HepG2 (cell line): Measurements from ENCODE around the gene KRTAP10-8. TPM values are rescaled to one million over a fixed set of nuclear protein-coding genes. Genes with fewer than 3 reads are reported as not detected.

Experiments used
- HDAC2 ChIP-seq: sonication (generic); formaldehyde crosslinking; IDR thresholded peaks from 2 replicates; pipeline ENCODE4 v1.4.0; 2020; ENCODE audit warnings: missing genetic modification reagents
- KLF16 ChIP-seq, 2 experiments: sonication (generic) in 1 of 2; formaldehyde crosslinking in 1 of 2; IDR thresholded peaks; 2 replicates each; pipeline versions ENCODE4 v1.6.1 to v1.8.0; 2016 to 2023; ENCODE audit warnings: missing genetic modification reagents in 2 of 2, missing compliant biosample characterization in 1 of 2
- MTF2 ChIP-seq: sonication (generic); formaldehyde crosslinking; IDR thresholded peaks from 2 replicates; pipeline ENCODE4 v1.5.0; 2020; ENCODE audit warnings: missing genetic modification reagents, borderline replicate concordance
- PLSCR1 ChIP-seq: sonication (generic); formaldehyde crosslinking; IDR thresholded peaks from 2 replicates; pipeline ENCODE4 v1.5.0; 2020; ENCODE audit warnings: missing genetic modification reagents, mild to moderate bottlenecking, borderline replicate concordance
- POGK ChIP-seq: sonication (generic); formaldehyde crosslinking; conservative IDR thresholded peaks from 2 replicates; pipeline ENCODE4 v1.8.0; 2022; ENCODE audit warnings: mild to moderate bottlenecking, moderate library complexity, missing genetic modification reagents
- SAFB2 ChIP-seq: sonication (generic); formaldehyde crosslinking; IDR thresholded peaks from 2 replicates; pipeline ENCODE4 v1.5.1; 2020; ENCODE audit warnings: missing genetic modification reagents, low read depth, mild to moderate bottlenecking, borderline replicate concordance
- ZFAT ChIP-seq: sonication (generic); formaldehyde crosslinking; conservative IDR thresholded peaks from 2 replicates; pipeline ENCODE4 v1.8.1; 2023; ENCODE audit warnings: missing genetic modification reagents, inconsistent platforms
- ZNF740 ChIP-seq: sonication (generic); formaldehyde crosslinking; IDR thresholded peaks from 2 replicates; pipeline ENCODE4 v1.4.0; 2020; ENCODE audit warnings: missing genetic modification reagents
- polyA plus RNA-seq, 8 experiments: library from polyadenylated mRNA; depleted of rRNA in 3 of 8; stranded (reverse) in 7 of 8; unstranded in 1 of 8; fragments of >200 nt; fragmentation: Illumina TruSeq in 4 of 8; extraction: Trizol in 4 of 8; gene quantifications; 2 replicates each; pipeline versions ENCODE4 v1.2.1 to v1.2.3, GENCODE V29; 2011 to 2016; ENCODE audit warnings: low read depth in 4 of 8, missing spikeins in 1 of 8, mixed read lengths in 1 of 8; ENCODE audit not compliant: insufficient read depth in 1 of 8
- total RNA-seq, 5 experiments: library from RNA; depleted of rRNA; stranded (reverse); fragments of >200 nt; fragmentation: Illumina TruSeq; extraction: Trizol; gene quantifications; 2 replicates each; pipeline ENCODE4 v1.2.3, GENCODE V29; 2016; ENCODE audit warnings: low read depth in 1 of 5
- TF ChIP-seq, protein P1 (sequence below): sonication (generic); formaldehyde crosslinking; IDR thresholded peaks from 2 replicates; pipeline ENCODE4 v1.4.0; 2020; ENCODE audit warnings: missing genetic modification reagents
- TF ChIP-seq, protein P2 (sequence below): sonication (generic); formaldehyde crosslinking; IDR thresholded peaks from 2 replicates; pipeline ENCODE4 v1.4.0; 2020; ENCODE audit warnings: mild to moderate bottlenecking, missing genetic modification reagents
- TF ChIP-seq, protein P3 (sequence below): sonication (generic); formaldehyde crosslinking; IDR thresholded peaks from 2 replicates; pipeline ENCODE4 v1.8.1; 2023; ENCODE audit warnings: mild to moderate bottlenecking, moderate library complexity, missing genetic modification reagents

KRTAP10-8 gene
- total and polyA plus RNA-seq, 2 of the 13 experiments (the other 11 are each of a cell fraction or from before 2014, with no cell fraction given) = not detected

GRCh38 chr21:44593598-44594405 is 18.1 kb upstream of the KRTAP10-8 start (continued):
- TF ChIP-seq PLSCR1 (CRISPR knock-in tag) (no peak), ZFAT (no peak), MTF2 (no peak), SAFB2 (CRISPR knock-in tag) (no peak), ZNF740 (CRISPR knock-in tag) (peak; percentile 28; the same call in 1 of the 2 replicates), HDAC2 (peak; percentile 95), KLF16 (CRISPR knock-in tag; IDR thresholded peaks at IDR 0.05) (peak in 1 of 2 experiments; percentile 76; a peak in 1 of 4 replicates), POGK (CRISPR knock-in tag) (no peak)
- TF ChIP-seq, protein P1, sequence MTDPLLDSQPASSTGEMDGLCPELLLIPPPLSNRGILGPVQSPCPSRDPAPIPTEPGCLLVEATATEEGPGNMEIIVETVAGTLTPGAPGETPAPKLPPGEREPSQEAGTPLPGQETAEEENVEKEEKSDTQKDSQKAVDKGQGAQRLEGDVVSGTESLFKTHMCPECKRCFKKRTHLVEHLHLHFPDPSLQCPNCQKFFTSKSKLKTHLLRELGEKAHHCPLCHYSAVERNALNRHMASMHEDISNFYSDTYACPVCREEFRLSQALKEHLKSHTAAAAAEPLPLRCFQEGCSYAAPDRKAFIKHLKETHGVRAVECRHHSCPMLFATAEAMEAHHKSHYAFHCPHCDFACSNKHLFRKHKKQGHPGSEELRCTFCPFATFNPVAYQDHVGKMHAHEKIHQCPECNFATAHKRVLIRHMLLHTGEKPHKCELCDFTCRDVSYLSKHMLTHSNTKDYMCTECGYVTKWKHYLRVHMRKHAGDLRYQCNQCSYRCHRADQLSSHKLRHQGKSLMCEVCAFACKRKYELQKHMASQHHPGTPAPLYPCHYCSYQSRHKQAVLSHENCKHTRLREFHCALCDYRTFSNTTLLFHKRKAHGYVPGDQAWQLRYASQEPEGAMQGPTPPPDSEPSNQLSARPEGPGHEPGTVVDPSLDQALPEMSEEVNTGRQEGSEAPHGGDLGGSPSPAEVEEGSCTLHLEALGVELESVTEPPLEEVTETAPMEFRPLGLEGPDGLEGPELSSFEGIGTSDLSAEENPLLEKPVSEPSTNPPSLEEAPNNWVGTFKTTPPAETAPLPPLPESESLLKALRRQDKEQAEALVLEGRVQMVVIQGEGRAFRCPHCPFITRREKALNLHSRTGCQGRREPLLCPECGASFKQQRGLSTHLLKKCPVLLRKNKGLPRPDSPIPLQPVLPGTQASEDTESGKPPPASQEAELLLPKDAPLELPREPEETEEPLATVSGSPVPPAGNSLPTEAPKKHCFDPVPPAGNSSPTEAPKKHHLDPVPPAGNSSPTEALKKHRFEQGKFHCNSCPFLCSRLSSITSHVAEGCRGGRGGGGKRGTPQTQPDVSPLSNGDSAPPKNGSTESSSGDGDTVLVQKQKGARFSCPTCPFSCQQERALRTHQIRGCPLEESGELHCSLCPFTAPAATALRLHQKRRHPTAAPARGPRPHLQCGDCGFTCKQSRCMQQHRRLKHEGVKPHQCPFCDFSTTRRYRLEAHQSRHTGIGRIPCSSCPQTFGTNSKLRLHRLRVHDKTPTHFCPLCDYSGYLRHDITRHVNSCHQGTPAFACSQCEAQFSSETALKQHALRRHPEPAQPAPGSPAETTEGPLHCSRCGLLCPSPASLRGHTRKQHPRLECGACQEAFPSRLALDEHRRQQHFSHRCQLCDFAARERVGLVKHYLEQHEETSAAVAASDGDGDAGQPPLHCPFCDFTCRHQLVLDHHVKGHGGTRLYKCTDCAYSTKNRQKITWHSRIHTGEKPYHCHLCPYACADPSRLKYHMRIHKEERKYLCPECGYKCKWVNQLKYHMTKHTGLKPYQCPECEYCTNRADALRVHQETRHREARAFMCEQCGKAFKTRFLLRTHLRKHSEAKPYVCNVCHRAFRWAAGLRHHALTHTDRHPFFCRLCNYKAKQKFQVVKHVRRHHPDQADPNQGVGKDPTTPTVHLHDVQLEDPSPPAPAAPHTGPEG (CRISPR knock-in tag) = no peak
- TF ChIP-seq, protein P2, sequence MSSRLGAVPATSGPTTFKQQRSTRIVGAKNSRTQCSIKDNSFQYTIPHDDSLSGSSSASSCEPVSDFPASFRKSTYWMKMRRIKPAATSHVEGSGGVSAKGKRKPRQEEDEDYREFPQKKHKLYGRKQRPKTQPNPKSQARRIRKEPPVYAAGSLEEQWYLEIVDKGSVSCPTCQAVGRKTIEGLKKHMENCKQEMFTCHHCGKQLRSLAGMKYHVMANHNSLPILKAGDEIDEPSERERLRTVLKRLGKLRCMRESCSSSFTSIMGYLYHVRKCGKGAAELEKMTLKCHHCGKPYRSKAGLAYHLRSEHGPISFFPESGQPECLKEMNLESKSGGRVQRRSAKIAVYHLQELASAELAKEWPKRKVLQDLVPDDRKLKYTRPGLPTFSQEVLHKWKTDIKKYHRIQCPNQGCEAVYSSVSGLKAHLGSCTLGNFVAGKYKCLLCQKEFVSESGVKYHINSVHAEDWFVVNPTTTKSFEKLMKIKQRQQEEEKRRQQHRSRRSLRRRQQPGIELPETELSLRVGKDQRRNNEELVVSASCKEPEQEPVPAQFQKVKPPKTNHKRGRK (CRISPR knock-in tag) = no peak
- TF ChIP-seq, protein P3, sequence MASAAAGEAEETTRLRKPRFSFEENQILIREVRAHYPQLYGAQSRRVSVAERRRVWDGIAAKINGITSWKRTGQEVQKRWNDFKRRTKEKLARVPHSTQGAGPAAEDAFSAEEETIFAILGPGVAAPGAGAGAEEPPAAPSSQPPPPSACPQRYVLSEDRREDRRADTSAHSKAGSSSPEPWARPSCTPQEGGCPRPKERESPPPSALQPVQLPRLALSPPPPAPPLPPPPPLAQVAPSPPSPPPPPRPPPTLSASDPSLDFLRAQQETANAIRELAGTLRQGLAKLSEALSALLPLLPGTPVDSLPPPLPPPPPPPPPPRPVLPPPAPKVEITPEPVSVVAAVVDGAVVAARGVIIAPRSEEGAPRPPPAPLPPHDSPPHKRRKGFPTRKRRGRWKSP (CRISPR knock-in tag) = peak; percentile 77; the same call in 1 of the 2 replicates
